AG20443 (cell line): Measurements from ENCODE around the gene PTGS1.
"Not testable (repeated sequence)": the region's sequence is repeated elsewhere in the genome, so short reads cannot be mapped to it uniquely, and the experiment has no call there.

Experiments
- DNase-seq: peaks from one replicate; pipeline ENCODE4 v3.0.0; 2012; ENCODE audit warnings: low spot score, mixed read lengths

Gene PTGS1

DNA sequence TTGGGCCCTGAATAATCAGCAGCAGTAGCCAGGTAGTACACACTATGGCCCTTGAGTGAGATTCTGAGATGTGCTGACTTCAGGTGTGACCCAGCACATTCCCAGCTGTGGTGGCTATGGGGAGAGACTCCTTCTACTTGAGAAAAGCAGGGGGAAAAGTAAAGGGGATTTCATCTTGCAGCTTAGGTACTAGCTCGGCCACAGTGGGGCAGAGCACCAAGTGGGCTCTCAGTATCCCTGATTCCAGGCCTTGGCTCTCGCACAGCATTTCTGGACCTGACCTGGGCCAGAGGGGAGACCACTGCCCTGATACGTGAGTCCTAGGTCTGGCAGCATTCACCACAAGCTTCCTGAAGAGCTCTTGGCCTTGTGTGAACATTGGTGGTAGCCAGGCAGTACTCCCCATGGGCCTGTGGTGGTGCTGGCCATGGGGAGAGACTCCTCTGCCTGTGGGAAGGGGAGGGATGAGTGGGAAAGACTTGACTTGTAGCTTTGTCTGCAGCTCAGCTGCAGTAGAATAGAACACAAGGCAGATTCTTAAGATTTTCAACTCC lies 27.6 kb downstream of the PTGS1 start:
- no peak for DNase-seq

- DNase-seq: no peak
These were observed 31.1 kb downstream of the PTGS1 start for GRCh38 chr9:122401896-122402295.

DNA sequence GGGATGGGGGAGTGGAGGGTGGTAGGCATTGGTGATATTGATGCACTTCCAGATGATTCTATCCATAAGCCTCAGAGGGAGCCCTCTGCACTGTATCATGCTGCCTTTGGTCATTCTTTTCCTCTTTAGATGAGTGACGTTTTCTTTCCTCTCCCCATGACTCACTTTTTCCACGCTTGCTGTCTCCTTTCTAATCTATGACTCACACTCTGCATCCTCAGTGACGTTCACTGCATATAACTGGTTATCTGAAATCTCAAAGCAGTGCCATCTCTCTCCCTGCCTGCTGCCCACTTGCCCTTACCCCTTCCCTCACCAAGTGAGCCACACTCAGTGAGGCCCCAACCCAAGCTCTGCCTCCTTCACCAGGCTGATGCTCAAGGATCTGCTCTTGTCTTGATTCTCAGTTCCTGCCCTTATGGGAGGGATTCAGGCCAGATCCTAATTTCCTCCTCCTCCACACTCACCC lies 31.6 kb downstream of the PTGS1 start:
- peak; percentile 89 for DNase-seq

DNA sequence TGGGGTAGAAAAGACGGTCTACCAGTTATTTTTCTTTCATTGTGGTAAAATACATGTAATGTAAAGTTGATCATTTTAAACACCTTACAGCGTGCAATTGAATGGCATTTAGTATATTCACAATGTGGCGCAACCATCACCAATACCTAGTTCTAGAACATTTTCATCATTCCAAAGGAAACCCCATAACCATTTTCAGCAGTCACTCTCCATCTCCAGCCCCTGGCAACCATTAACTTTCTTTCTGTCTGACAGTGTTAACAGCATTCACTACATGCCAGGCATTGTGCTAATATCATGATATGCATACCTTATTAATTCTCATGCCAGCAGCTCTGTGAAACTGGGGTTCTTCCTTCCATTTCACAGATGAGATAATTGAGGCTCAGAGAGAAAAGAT lies 32.0 kb downstream of the PTGS1 start:
- no peak for DNase-seq

DNA sequence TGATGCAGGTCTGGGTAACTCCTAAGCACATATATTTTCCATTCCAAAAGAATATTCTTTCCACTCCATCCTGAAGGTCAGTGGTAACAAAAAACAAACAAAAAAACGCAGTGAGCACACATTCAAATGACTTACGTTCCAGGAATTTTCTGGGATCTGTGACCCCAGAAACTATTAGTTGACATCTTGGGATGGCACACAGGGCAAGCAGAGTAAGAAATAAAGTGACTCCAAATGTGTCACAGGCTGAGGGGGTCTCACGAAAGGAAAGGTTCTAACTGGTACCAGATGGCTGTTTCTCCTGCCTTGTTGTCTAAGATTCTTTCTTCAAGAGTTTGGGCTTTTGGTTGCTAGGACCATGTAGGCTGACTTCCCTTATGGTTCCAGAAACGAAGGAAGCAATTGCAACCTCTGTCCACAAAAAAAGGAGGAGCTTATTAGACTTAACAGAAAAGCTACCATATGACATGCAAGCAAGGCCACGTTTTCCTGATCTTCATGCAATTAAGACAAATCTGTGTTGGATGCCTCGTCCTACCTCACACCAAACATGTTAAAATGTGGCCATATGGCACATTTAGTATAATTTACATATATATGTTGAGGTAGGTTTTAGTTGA lies 32.7 kb downstream of the PTGS1 start:
- DNase-seq: peak; percentile 63

DNA sequence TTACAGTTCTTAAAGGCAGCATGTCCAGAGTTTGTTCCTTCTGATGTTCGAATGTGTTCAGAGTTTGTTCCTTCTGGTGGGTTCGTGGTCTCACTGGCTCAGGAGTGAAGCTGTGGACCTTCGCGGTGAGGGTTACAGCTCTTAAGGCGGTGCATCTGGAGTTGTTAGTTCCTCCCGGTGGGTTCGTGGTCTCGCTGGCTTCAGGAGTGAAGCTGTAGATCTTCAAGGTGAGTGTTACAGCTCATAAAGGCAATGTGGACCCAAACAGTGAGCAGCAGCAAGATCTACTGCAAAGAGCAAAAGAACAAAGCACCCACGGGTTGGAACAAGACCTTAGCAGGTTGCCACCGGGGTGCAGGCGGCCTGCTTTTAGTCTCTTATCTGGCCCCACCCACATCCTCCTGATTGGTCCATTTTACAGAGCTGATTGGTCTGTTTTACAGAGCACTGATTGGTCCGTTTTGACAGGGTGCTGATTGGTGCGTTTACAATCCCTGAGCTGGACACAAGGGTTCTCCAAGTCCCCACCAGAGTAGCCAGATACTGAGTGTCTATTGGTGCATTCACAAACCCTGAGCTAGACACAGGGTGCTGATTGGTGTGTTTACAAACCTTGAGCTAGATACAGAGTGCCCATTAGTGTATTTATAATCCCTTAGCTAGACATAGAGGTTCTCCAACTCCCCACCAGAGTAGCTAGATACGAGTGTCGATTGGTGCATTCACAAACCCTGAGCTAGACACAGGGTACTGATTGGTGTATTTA lies 34.7 kb downstream of the PTGS1 start:
- DNase-seq: not testable (repeated sequence)

DNA sequence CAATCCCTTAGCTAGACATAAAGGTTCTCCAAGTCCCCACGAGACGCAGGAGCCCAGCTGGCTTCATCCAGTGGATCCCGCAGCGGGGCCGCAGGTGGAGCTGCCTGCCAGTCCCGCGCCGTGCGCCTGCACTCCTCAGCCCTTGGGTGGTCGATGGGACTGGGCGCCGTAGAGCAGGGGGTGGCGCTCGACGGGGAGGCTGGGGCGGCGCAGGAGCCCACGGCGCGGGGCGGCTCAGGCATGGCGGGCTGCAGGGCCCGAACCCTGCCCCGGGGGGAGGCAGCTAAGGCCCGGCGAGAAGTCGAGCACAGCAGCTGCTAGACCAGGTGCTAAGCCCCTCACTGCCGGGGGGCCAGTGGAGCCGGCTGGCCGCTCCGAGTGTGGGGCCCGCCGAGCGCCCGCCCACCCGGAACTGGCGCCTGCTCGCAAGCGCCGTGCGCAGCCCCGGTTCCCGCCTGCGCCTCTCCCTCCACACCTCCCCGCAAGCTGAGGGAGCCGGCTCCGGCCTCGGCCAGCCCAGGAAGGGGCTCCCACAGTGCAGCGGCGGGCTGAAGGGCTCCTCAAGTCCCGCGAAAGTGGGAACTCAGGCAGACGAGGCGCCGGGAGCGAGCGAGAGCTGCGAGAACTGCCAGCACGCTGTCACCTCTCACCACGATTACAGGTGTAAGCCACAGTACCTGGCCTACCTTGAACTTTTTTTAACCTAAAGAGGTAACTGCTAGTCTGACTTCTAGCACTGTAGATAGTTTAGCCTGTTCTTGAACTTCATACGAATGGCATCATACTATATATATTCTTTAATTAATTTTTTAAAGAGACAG lies 35.5 kb downstream of the PTGS1 start:
- DNase-seq: no peak

DNA sequence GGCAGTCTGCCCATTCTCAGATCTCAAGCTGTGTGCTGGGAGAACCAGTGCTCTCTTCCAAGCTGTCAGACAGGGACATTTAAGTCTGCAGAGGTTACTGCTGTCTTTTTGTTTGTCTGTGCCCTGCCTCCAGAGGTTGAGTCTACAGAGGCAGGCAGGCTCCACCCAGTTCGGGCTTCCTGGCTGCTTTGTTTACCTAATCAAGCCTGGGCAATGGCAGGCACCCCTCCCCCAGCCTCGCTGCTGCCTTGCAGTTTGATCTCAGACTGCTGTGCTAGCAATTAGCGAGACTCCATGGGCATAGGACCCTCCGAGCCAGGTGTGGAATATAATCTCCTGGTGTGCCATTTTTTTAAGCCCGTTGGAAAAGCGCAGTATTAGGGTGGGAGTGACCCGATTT lies 43.3 kb downstream of the PTGS1 start:
- DNase-seq: not testable (repeated sequence)

GRCh38 chr9:122418016-122418415 lies 47.2 kb downstream of the PTGS1 start:
- DNase-seq: no peak

DNA sequence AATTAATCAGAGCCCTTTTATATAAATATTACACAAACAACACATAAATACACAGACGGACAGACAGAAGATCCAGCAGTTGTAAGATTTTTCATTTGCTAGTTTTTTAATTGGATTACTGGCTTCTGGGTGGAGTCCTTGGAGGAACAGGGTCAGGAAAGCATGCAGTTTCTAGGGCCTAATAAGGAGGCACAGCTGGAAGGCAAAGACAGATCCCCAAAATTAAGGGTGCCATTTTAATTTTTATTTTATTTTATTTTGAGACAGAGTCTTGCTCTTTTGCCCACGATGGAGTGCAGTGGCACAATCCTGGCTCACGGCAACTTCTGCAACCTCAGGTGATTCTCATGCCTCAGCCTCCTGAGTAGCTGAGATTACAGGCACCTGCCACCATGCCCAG lies 49.5 kb downstream of the PTGS1 start:
- DNase-seq: no peak

DNA sequence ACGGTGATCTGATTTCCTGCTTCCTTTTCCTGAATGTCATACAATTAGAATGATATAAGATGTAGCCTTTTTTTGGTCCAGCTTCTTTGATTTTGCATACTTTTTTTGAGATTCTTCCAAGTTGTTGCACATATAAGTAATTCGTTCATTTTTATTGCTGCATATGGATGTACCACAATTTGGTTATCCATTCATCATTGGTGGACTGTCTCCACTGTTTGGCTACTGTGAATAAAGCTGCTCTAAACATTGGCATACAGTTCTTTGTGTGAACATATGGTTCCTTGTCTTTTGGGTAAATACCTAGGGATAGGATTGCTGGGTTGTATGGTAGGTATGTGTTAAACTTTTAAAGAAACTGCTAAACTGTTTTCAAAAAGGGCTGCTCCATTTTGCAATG lies 54.3 kb downstream of the PTGS1 start:
- DNase-seq: no peak

DNA sequence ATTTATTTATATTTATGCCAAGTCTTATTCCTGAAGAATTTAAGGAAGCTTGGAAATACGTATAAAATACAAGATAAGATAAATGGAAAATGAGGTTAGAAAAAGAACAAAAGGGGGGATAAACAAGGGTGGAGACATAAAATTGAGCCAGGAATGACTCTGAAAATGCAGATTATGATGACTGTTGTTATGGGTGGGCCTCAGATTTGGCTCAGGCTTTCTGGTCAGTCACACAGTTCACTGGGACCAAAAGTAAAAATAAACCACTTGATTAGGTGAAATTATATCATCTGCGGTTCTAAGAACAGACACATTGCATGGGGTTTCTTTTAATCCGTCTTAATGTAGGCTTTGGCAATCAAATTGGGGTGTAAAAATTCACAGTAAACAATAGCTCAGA lies 55.9 kb downstream of the PTGS1 start:
- DNase-seq: no peak

- DNase-seq: no peak
These were observed 71.7 kb downstream of the PTGS1 start for GRCh38 chr9:122442568-122442967.

- peak; percentile 67 for DNase-seq
These were observed 73.4 kb downstream of the PTGS1 start for GRCh38 chr9:122444041-122444733.
